GM21390 (cell line): Measurements from ENCODE around the gene KIT.
A peak's percentile ranks its signal among the peaks of the same experiment; 100 is the strongest.
"Not testable (repeated sequence)": the region's sequence is repeated elsewhere in the genome, so short reads cannot be mapped to it uniquely, and the experiment has no call there.

ENCODE experiments used
- ATAC-seq: cut with Tn5 transposase; IDR thresholded peaks from one replicate; pipeline ENCODE4 v1.9.1; 2021; ENCODE audit not compliant: unreplicated experiment

Gene KIT

GRCh38 chr4:54657551-54658251, at the start of gene KIT:
KIT (plus strand) TSS chr4:54657957; CDS start chr4:54658015, 58 bp downstream.
- peak; percentile 1 for ATAC-seq

DNA sequence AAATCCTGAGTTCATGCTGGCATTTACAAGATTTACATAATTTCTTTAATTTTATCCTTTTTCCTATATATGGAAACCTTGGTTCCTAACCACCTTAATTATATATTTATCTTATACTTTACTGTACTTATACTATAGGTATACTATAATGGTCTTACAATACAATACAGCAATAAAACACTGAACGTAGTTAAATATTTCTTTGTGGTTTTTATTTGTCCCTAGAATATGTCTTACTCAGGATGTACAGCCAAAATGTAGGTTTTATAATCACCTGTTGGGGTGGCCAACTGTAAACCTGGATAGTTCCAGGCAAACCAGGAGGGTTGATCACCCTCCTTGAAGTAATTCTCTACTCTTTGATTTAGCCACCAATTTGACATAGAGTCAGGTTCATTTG, 48.4 kb upstream of the KIT start:
- no peak for ATAC-seq

- ATAC-seq, result no peak
These were observed 43.6 kb upstream of the KIT start for GRCh38 chr4:54614149-54614548.

GRCh38 chr4:54620773-54621172, 37.0 kb upstream of the KIT start:
- no peak for ATAC-seq

DNA sequence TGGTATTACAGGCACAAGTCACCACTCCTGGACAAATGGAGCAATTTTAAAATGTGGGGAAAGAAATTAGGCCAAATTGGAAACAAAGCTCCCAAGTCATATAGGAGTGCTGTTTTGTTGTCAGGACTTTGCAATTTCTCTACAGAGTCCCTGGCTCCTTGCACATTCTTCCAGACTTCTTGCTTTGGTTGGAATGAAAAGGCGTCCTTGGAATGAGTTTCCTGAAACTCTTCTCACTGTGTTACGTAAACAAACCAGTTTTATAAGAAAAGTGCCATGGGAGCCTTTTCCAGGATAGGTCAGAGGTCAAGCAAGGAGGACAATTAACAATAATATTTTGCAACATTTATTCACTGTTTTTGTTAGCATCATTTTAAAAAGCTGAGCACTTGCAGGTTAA, 32.4 kb upstream of the KIT start:
- no peak for ATAC-seq

GRCh38 chr4:54626113-54626512, 31.6 kb upstream of the KIT start:
- ATAC-seq, result no peak

DNA sequence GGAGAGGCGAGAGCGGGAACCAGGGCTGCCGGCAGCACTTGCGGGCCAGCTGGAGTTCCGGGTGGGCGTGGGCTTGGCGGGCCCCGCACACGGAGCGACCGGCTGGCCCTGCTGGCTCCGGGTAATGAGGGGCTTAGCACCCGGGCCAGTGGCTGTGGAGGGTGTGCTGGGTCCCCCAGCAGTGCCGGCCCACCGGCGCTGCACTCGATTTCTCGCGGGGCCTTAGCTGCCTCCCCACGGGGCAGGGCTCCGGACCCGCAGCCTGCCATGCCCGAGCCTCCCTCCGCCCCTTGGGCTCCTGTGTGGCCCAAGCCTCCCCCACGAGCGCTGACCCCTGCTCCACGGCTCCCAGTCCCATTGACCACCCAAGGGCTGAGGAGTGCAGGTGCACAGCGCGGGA, 25.2 kb upstream of the KIT start:
- no peak for ATAC-seq

DNA sequence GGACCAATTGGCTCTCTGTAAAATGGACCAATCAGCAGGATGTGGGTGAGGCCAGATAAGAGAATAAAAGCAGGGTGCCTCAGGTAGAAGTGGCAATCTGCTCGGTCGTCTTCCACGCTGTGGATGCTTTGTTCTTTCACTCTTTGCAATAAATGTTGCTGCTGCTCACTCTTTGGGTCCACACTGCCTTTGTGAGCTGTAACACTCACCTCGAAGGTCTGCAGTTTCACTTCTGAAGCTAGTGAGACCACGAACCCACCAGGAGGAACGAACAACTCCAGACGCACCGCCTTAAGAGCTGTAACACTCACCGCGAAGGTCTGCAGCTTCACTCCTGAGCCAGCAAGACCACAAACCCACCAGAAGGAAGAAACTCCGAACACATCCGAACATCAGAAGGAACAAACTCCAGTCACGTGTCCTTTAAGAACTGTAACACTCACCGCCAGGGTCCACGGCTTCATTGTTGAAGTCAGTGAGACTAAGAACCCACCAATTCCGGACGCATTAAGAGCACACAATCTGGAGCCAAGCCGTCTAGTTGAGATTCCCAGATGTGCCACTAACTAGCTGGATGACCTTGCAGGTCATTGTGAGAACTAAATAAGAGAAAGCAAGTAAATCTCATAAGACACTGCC, 24.5 kb upstream of the KIT start:
- not testable (repeated sequence) for ATAC-seq

DNA sequence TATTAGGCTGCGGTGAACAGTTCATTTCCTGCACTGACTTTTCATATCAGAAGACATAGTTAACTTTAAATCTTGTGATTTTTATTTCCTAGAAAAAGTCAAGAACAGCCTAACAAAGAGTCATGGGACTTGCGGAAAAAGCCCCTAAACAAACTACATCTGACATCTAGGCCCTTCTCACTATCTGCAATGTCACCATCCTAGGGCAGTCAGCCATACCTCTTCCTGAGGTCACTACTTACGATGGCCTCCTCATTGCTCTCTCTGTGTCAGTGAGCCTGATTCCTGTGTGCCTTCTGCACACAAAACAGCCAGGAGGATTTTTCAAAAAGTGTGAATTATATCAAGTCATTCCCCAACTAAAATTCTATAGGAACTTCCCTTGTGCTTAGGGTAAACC, 22.4 kb upstream of the KIT start:
- no peak for ATAC-seq

DNA sequence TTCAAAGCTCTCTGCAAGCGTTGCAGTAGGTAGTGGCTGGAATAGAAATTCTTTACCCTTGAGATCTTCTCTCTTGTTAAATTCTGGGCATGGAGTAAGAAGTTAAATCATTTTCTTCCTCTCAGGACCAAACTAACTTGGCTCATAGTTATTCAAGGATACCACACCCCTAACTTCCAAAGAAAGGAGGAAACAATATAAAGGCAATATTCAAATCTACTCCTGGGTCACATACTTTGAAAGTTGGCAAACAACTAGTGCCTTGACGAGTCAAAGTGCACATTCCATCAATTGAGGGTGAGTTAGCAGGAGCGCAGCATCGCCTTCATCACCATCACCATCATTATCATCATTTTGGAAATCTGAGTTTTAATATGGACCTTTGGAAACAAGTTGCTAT, 20.4 kb upstream of the KIT start:
- no peak for ATAC-seq

DNA sequence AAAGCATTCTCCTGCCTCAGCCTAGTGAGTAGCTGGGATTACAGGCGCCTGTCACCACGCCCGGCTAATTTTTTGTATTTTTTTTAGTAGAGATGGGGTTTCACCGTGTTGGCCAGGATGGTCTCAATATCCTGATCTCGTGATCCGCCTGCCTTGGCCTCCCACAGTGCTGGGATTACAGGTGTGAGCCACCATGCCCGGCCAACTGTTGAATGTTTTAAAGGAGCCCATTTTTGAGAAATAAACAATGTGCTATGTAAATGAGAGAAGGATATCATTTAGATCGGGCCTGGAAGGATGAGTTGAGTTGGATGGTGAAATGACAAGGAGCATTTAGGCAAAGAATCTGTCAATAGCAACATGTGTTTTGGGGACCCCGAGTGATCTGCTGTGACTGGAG, 16.7 kb upstream of the KIT start:
- not testable (repeated sequence) for ATAC-seq

- ATAC-seq, result no peak
These were observed 14.6 kb upstream of the KIT start for GRCh38 chr4:54643172-54643571.

DNA sequence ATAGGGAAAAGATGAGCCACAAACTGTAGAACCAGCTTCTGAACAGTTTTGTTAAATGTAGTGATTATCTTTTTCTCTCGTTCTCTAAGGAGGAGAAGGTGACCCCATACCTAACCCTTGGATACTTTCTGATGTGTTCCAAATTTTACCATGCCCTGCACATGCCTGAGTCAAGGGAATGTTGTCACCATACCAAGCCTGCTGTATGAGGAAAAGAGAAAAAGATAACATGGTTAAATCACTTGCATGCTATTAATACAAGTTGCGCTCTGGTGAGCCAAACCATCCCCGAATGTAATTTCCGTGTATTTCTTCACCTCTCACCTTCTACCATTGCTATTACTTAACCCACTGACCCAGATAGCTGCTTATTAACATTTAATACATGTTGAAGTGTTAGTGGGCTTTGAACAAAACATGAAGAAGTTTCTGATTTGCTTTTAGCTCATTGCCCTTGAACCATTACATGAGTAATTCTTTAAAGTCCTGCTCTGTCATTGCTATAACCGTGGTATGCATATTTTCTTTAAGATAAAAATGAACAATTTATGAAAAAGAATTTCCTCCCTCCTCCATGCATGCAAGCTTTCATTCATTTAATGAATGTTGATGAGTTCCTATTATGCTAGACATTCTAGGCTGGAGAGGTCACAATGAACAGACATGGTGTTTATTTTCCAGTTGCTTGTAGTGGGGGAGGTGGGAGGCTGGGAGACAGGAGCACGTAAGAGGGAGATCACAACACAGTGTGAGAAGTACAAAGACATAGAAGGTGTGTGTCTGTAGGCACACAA, 13.6 kb upstream of the KIT start:
- no peak for ATAC-seq

- ATAC-seq, result no peak
These were observed 11.9 kb upstream of the KIT start for GRCh38 chr4:54645830-54646229.

GRCh38 chr4:54647070-54647469, 10.7 kb upstream of the KIT start:
- ATAC-seq, result no peak

DNA sequence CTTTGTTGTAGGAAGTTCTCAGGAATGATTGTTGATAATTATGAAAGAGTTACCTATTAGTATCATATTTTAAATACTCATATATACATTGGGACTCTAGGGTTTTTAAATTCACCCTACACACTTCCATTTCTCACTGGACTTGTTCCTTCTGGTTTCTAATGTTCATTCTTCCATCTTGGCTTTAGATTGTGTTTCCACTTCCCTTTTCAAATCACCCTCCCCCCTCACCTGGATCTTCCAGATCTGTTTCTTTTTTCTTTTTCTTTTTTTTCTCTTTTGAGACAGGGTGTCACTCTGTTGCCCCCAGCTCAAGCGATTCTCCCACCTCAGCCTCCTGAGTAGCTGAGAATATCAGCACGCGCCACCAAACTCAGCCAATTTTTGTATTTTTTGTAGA, 6.7 kb upstream of the KIT start:
- no peak for ATAC-seq

DNA sequence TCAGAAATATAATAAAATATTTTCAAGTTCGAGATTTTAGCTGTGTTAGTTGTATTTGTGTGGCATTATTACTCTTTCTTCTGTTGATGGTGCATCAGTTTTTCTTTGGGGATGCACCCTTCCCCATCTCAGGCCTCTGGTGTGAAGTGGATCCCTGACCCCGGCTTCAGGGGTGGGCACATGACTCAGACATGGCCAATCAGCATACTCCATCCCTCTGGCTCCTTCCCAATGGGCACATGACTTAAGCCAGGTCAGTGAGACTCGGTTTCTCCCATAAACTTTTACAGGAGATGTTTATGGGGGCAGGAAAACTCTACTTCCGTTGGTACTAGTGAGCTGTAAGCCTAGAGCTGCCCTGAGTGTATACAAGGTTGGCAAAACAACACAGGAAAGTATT, 3.0 kb upstream of the KIT start:
- ATAC-seq, result no peak

- ATAC-seq, result no peak
These were observed 589 bp upstream of the KIT start for GRCh38 chr4:54657185-54657550.

DNA sequence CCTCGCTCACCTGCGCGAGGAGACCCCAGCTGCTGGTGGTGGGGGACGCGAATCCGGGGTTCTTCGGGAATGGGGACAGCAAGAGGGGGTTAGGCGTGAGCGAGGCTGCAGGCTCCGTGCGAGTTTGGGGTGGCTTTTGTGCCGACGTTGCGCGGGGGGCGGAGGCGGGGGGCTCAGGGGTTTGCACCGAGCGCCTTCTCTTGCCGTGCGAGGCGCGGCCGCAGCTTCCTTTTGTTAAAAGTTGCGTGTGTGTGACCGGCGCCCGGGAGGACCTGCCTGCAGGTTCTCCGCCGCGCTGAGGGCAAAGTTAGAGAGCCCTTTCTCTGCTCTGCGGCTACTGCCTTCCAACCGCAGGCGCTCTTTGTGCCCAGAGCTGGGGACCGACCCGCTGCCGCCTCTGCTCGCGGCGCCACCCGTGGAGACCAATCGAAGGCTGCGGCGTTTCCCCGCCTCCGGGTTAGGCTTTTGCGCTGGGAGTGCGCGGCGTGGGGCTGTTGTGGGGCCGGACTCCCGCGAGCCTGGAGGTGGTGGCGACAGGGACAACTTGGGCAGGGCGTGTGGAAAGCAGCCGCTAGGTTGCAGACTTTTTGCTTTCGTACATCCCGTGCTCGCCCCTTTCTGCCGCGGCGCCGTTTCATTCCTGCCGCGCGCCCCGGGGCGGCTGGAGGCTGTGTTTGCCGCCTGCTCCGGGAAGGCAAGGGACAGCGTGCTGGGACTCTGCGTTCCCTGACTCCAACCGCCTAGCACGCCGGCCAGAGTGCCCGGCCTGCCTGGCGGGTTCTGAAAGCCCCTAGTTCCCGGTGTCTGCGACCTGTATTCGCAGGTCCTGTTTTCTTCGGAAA, 716 bp downstream of the KIT start:
- ATAC-seq, result peak; percentile 45

GRCh38 chr4:54659313-54659712, 1.6 kb downstream of the KIT start:
- no peak for ATAC-seq
